ENCODE data around the gene RPL29.

GRCh38 chr3:51960386-51960785, 35.3 kb downstream of the RPL29 start:
- TF ChIP-seq TAF1 (IDR thresholded peaks at IDR 0.05; ENCODE audit: low read depth, low read length) (no peak), POU2F2 (IDR thresholded peaks at IDR 0.05; ENCODE audit: low read depth, low read length) (no peak), POLR2AphosphoS5 (IDR thresholded peaks at IDR 0.05; ENCODE audit: low read depth, low read length) (no peak), POLR2A (IDR thresholded peaks at IDR 0.05; ENCODE audit: low read depth, low read length) (no peak), SPI1 (IDR thresholded peaks at IDR 0.05; ENCODE audit: low read depth, low read length) (no peak), PAX5 (IDR thresholded peaks at IDR 0.05; ENCODE audit: insufficient read depth, low read length, severe bottlenecking) (no peak)
